Measurements from ENCODE around the gene INPP4B. TPM values are rescaled to one million over a fixed set of nuclear protein-coding genes. Genes with fewer than 3 reads are reported as not detected.
A peak's percentile ranks its signal among the peaks of the same experiment; 100 is the strongest.

The INPP4B gene
- total and polyA plus RNA-seq, 2 experiments from 2014 or later: 20.3 to 27.5 TPM

GRCh38 chr4:142585411-142585810 lies 260.7 kb downstream of the INPP4B start:
- Histone ChIP-seq H2AFZ (no peak overlapping the region), H3K36me3 (ENCODE audit: low read depth) (no peaks in the 10 kb centered on the region), H3K4me2 (ENCODE audit: unreplicated experiment) (no peak overlapping the region), H4K20me1 (ENCODE audit: insufficient read depth) (no peaks in the 10 kb centered on the region), H3K27me3 (replicated peaks; ENCODE audit: insufficient read depth) (no peaks in the 10 kb centered on the region), H3K9me3 (ENCODE audit: low read depth) (no peaks in the 10 kb centered on the region), H3F3A (ENCODE audit: insufficient read depth) (no peaks in the 10 kb centered on the region), H3K79me2 (ENCODE audit: insufficient read depth) (no peaks in the 10 kb centered on the region), H3K9ac (no peak overlapping the region), H3K4me3 (no peak overlapping the region), H3K4me1 (ENCODE audit: insufficient read depth) (no peaks in the 10 kb centered on the region; the same call in 1 of the 2 replicates), H3K9me2 (ENCODE audit: insufficient read depth) (no peaks in the 10 kb centered on the region), H3K27ac (no peak overlapping the region)
- in situ Hi-C loops (cut with MboI): no loop called here
- TF ChIP-seq EZH2phosphoT487 (IDR thresholded peaks at IDR 0.05; ENCODE audit: insufficient read depth, low read depth): no peak
- WGBS, 2 experiments (ENCODE audit: low coverage in 1 of 2, low lambda C conversion rate in 2 of 2, missing lambda C conversion rate in 2 of 2): 54 to 58% methylated on average over 1 of the region's 1 CpG
- DNase-seq: peak; percentile 57

- TF ChIP-seq EZH2 (IDR thresholded peaks at IDR 0.05; ENCODE audit: insufficient read depth, poor library complexity, severe bottlenecking) (no peak), EZH2phosphoT487 (IDR thresholded peaks at IDR 0.05; ENCODE audit: insufficient read depth, low read depth) (no peak)
Measured at GRCh38 chr4:142583708-142584107, 262.4 kb downstream of the INPP4B start.

DNA sequence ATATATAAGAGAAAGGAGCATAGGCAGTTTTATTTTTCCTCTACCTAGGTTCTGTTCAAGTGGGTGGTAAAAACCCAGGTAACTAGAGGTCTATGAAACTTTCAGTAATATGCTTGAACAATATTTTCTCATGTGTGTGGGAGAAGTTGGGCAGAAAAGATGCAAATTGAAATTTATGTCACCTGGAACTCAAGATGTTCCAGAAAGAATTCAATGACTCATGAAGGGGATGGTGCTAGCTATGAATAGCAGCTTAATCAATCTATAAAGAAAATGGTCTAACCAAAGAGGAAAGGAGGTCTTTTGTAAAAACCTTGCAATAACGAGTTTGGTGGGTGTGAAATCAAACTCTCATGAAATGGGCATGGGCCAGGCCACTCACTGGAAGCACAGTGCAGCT lies 263.8 kb downstream of the INPP4B start:
- in situ Hi-C loops (cut with MboI): no loop called here
- Histone ChIP-seq H3K4me2 (ENCODE audit: unreplicated experiment) (no peak overlapping the region), H2AFZ (no peak overlapping the region), H4K20me1 (ENCODE audit: insufficient read depth) (no peaks in the 10 kb centered on the region), H3K4me3 (no peak overlapping the region), H3K9me3 (ENCODE audit: low read depth) (no peaks in the 10 kb centered on the region), H3K36me3 (ENCODE audit: low read depth) (no peaks in the 10 kb centered on the region), H3K4me1 (ENCODE audit: insufficient read depth) (no peaks in the 10 kb centered on the region; the same call in 1 of the 2 replicates), H3K27me3 (replicated peaks; ENCODE audit: insufficient read depth) (no peaks in the 10 kb centered on the region), H3K9me2 (ENCODE audit: insufficient read depth) (no peaks in the 10 kb centered on the region), H3F3A (ENCODE audit: insufficient read depth) (no peaks in the 10 kb centered on the region), H3K79me2 (ENCODE audit: insufficient read depth) (no peaks in the 10 kb centered on the region), H3K9ac (no peak overlapping the region), H3K27ac (no peak overlapping the region)
- WGBS, 2 experiments (ENCODE audit: low coverage in 1 of 2, low lambda C conversion rate in 2 of 2, missing lambda C conversion rate in 2 of 2): 36 to 59% methylated on average over 1 of the region's 1 CpG
- no peak for TF ChIP-seq EZH2phosphoT487 (IDR thresholded peaks at IDR 0.05; ENCODE audit: insufficient read depth, low read depth)
- no peak for TF ChIP-seq EZH2 (IDR thresholded peaks at IDR 0.05; ENCODE audit: insufficient read depth, poor library complexity, severe bottlenecking)
- DNase-seq: peak; percentile 7

More at GRCh38 chr4:142583708-142584107, 262.4 kb downstream of the INPP4B start:
- DNase-seq: no peak
- Histone ChIP-seq H3K9me2 (ENCODE audit: insufficient read depth) (no peaks in the 10 kb centered on the region), H3F3A (ENCODE audit: insufficient read depth) (no peaks in the 10 kb centered on the region), H3K27ac (no peak overlapping the region), H2AFZ (no peak overlapping the region), H4K20me1 (ENCODE audit: insufficient read depth) (no peaks in the 10 kb centered on the region), H3K36me3 (ENCODE audit: low read depth) (no peaks in the 10 kb centered on the region), H3K9ac (no peak overlapping the region), H3K4me2 (ENCODE audit: unreplicated experiment) (no peak overlapping the region), H3K27me3 (replicated peaks; ENCODE audit: insufficient read depth) (no peaks in the 10 kb centered on the region), H3K79me2 (ENCODE audit: insufficient read depth) (no peaks in the 10 kb centered on the region), H3K9me3 (ENCODE audit: low read depth) (no peaks in the 10 kb centered on the region), H3K4me1 (ENCODE audit: insufficient read depth) (no peaks in the 10 kb centered on the region; the same call in 1 of the 2 replicates), H3K4me3 (no peak overlapping the region)
- in situ Hi-C loops (cut with MboI): no loop called here
- WGBS, 2 experiments (ENCODE audit: low coverage in 1 of 2, low lambda C conversion rate in 2 of 2, missing lambda C conversion rate in 2 of 2): 86 to 92% methylated on average over 1 of the region's 1 CpG

DNA sequence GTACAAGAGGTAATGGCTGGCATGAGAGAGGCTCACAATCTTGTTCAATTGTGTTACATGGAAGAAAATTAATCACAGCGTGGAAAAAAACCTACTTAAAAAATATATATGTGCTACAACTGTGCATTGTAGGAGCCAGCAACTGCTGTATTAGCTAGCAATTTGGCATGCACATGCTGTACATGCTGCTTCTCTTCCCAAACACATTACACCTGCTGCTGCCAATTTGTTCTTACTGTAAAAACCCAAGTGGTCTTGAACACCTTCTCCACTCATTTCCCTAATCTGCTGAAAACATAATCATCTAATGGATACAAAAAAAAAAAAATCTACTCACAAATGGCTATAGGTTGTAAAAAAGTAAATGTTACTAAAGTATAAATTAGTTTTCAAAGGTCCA lies 264.2 kb downstream of the INPP4B start:
- H3K9ac ChIP-seq: no peak overlapping the region
- in situ Hi-C loops (cut with MboI): no loop called here
- DNase-seq: no peak

DNA sequence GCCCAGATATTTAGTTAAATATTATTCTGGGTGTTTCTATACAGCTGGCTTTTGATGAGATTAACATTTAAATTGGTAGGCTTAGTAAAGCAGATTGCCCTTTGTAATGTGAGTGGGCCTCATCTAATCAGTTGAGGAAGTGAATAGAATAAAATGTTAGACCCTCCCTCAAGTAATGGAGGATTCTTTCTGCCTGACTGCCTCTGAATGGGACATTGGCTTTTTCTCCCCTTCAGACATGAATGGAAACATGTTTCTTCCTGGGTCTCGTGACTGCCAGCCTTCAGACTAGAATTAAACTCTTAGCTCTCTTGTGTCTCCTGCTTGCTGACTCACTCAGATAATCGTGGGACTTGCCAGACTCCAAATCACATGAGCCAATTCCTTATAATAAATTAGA lies 266.7 kb downstream of the INPP4B start:
- Histone ChIP-seq H3K4me2 (ENCODE audit: unreplicated experiment) (no peak overlapping the region), H3K9me3 (ENCODE audit: low read depth) (no peaks in the 10 kb centered on the region), H3K4me3 (no peak overlapping the region), H3K9ac (no peak overlapping the region), H4K20me1 (ENCODE audit: insufficient read depth) (no peaks in the 10 kb centered on the region), H3K27me3 (replicated peaks; ENCODE audit: insufficient read depth) (no peaks in the 10 kb centered on the region), H3K4me1 (ENCODE audit: insufficient read depth) (no peaks in the 10 kb centered on the region), H3K9me2 (ENCODE audit: insufficient read depth) (no peaks in the 10 kb centered on the region), H3F3A (ENCODE audit: insufficient read depth) (no peaks in the 10 kb centered on the region), H3K27ac (no peak overlapping the region), H3K79me2 (ENCODE audit: insufficient read depth) (no peaks in the 10 kb centered on the region), H2AFZ (no peak overlapping the region), H3K36me3 (ENCODE audit: low read depth) (no peaks in the 10 kb centered on the region)
- 65 to 72% methylated on average over 2 of the region's 2 CpGs for WGBS, 2 experiments (ENCODE audit: low coverage in 1 of 2, low lambda C conversion rate in 2 of 2, missing lambda C conversion rate in 2 of 2)
- TF ChIP-seq EZH2phosphoT487 (IDR thresholded peaks at IDR 0.05; ENCODE audit: insufficient read depth, low read depth): no peak
- no peak for TF ChIP-seq EZH2 (IDR thresholded peaks at IDR 0.05; ENCODE audit: insufficient read depth, poor library complexity, severe bottlenecking)
- in situ Hi-C loops (cut with MboI): no loop called here
- peak; percentile 6 for DNase-seq

More for the DNA sequence above, 264.2 kb downstream of the INPP4B start:
- H3F3A ChIP-seq (ENCODE audit: insufficient read depth): no peaks in the 10 kb centered on the region
- no peaks in the 10 kb centered on the region for H3K9me2 ChIP-seq (ENCODE audit: insufficient read depth)
- WGBS, 2 experiments (ENCODE audit: low coverage in 1 of 2, low lambda C conversion rate in 2 of 2, missing lambda C conversion rate in 2 of 2): 53 to 65% methylated on average over 1 of the region's 1 CpG
- H3K36me3 ChIP-seq (ENCODE audit: low read depth): no peaks in the 10 kb centered on the region
- no peaks in the 10 kb centered on the region for H4K20me1 ChIP-seq (ENCODE audit: insufficient read depth)
- no peaks in the 10 kb centered on the region; the same call in 1 of the 2 replicates for H3K4me1 ChIP-seq (ENCODE audit: insufficient read depth)
- no peaks in the 10 kb centered on the region for H3K79me2 ChIP-seq (ENCODE audit: insufficient read depth)
- no peak overlapping the region for H3K4me3 ChIP-seq
- no peaks in the 10 kb centered on the region for H3K9me3 ChIP-seq (ENCODE audit: low read depth)
- H3K4me2 ChIP-seq (ENCODE audit: unreplicated experiment): no peak overlapping the region
- no peaks in the 10 kb centered on the region for H3K27me3 ChIP-seq (replicated peaks; ENCODE audit: insufficient read depth)
- no peak overlapping the region for H2AFZ ChIP-seq
- H3K27ac ChIP-seq: no peak overlapping the region
- TF ChIP-seq EZH2 (IDR thresholded peaks at IDR 0.05; ENCODE audit: insufficient read depth, poor library complexity, severe bottlenecking): no peak
- no peak for TF ChIP-seq EZH2phosphoT487 (IDR thresholded peaks at IDR 0.05; ENCODE audit: insufficient read depth, low read depth)

All from GM23248 (cell line).